Skeletal muscle satellite cell (primary cell): ENCODE measurements around the gene LMO2.

Experiments
- H3K27me3 ChIP-seq: 2 replicates; pipeline ENCODE4 v1.7.0; 2013; ENCODE audit warnings: low read length; ENCODE audit not compliant: control insufficient read depth, insufficient read depth
- H3K36me3 ChIP-seq: 2 replicates; pipeline ENCODE4 v1.7.0; 2013; ENCODE audit warnings: mild to moderate bottlenecking, control low read depth, low read length; ENCODE audit not compliant: insufficient read depth
- H3K4me1 ChIP-seq: 2 replicates; pipeline ENCODE4 v1.7.0; 2013; ENCODE audit warnings: low read length; ENCODE audit not compliant: control insufficient read depth, insufficient read depth
- H3K4me2 ChIP-seq: 2 replicates; pipeline ENCODE4 v1.7.0; 2013; ENCODE audit warnings: mild to moderate bottlenecking, low read length
- H3K4me3 ChIP-seq: 2 replicates; pipeline ENCODE4 v1.7.0; 2013; ENCODE audit warnings: low read length
- H3K9ac ChIP-seq: 2 replicates; pipeline ENCODE4 v1.7.0; 2013; ENCODE audit warnings: mild to moderate bottlenecking, low read depth, low read length, moderate library complexity
- H3K9me3 ChIP-seq: replicated peaks from 2 replicates; pipeline ENCODE4 v1.7.0; 2013; ENCODE audit warnings: mild to moderate bottlenecking, control low read depth, low read length

LMO2 gene

DNA sequence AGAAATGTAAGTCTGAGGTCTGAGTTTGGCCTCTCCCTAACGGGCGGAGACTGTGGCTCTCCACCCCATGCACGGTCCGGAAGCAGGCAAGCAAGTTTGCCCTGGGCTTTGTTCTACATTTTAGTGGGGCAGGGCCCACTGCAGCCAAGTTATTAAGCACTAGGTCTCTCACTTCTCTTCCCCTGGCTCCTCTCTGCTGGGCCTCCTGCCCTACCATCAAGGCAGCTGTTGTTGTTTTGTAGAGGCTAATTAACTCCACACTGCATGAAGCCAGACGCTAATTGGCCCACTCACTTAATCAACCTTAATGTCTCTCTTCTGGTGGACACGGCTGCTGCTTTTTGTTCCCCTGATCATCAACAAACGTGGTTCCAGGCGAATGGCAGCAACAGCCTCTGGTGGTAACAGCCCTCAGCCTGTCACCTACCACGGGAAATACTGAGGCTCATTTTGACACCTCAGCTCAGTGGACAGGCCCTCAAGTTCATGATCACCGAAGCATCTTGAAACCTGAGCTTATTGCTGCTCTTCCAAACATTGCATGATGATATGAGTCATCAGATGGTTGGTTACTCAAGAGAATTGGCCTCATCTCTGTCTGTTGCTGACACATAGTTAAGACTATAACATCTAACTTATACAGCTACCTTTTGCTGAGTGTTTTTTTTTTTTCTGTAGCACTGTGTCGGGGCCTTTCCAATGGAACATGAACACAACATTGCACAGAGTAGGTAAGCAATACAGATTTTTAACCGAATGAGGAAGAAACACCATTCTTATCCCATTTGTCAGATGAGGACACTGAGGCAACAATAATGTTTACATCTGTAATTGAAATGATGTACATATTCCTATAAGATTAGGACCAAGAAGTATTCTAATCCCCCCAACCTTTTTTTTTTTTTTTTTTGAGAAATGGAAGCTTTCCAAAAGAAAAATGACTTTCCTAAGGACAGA lies 20.8 kb upstream of the LMO2 start:
- Histone ChIP-seq H3K9ac (no peak overlapping the region), H3K27me3 (peaks cover 57% of the 10 kb centered on the region), H3K4me1 (peaks cover 7% of the 10 kb centered on the region), H3K4me3 (no peak overlapping the region), H3K4me2 (no peak overlapping the region), H3K9me3 (no peaks in the 10 kb centered on the region), H3K36me3 (no peaks in the 10 kb centered on the region)

DNA sequence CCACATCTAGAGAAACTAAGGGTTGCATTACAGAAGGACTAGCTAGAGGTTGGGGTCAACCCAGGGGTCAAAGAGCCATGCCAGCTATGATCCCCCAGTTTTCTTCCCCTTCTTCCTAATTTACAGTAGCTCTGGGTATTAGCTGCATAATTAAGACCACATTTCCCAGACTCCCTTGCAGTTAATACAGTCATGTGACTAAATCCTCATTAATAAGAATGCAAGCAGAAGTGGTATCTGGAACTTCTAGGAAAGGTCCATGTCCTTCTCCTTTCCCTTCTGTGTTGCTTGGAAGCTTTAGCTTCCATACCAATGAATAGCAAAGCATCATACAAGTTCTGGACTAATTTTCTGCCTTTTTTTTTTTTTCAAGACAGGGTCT lies 19.1 kb upstream of the LMO2 start:
- H3K4me1 ChIP-seq, result peaks cover 7% of the 10 kb centered on the region
- H3K4me3 ChIP-seq, result no peak overlapping the region
- H3K27me3 ChIP-seq, result peaks cover 58% of the 10 kb centered on the region
- H3K9ac ChIP-seq, result no peak overlapping the region
- no peaks in the 10 kb centered on the region for H3K36me3 ChIP-seq
- H3K9me3 ChIP-seq, result no peaks in the 10 kb centered on the region
- no peak overlapping the region for H3K4me2 ChIP-seq

GRCh38 chr11:33910296-33910957 lies 18.6 kb upstream of the LMO2 start:
- H3K4me3 ChIP-seq, result no peak overlapping the region
- peaks cover 7% of the 10 kb centered on the region for H3K4me1 ChIP-seq
- no peak overlapping the region for H3K4me2 ChIP-seq
- H3K36me3 ChIP-seq, result no peaks in the 10 kb centered on the region
- H3K9ac ChIP-seq, result no peak overlapping the region
- H3K9me3 ChIP-seq, result no peaks in the 10 kb centered on the region
- H3K27me3 ChIP-seq, result peaks cover 53% of the 10 kb centered on the region

GRCh38 chr11:33909552-33909951 lies 17.7 kb upstream of the LMO2 start:
- Histone ChIP-seq H3K9me3 (no peaks in the 10 kb centered on the region), H3K4me1 (peaks cover 7% of the 10 kb centered on the region), H3K4me3 (no peak overlapping the region)

DNA sequence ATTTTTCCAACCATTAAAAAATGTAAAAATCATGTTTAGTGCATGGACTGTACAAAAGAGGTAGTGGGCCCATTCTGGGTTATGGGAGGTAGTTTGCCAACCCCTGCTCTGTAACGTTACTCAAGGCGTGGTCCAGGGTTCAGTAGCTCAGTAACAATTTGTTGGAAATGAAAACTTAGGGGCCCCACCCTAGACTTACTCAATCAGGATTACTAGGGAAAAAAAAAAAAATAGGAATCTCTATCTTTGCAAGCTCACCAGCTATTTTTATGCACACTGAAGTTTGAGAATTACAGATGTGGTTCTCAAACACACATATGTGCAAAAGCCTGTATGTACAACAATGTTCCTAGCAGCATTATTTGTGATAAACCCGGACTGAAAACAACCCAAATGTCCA lies 17.3 kb upstream of the LMO2 start:
- no peak overlapping the region for H3K9ac ChIP-seq
- peaks cover 55% of the 10 kb centered on the region for H3K27me3 ChIP-seq
- peaks cover 7% of the 10 kb centered on the region for H3K4me1 ChIP-seq
- no peak overlapping the region for H3K4me2 ChIP-seq
- H3K36me3 ChIP-seq, result no peaks in the 10 kb centered on the region
- no peak overlapping the region for H3K4me3 ChIP-seq
- no peaks in the 10 kb centered on the region for H3K9me3 ChIP-seq

More at GRCh38 chr11:33909552-33909951, 17.7 kb upstream of the LMO2 start:
- Histone ChIP-seq H3K9ac (no peak overlapping the region), H3K27me3 (peaks cover 51% of the 10 kb centered on the region), H3K36me3 (no peaks in the 10 kb centered on the region), H3K4me2 (no peak overlapping the region)

- no peak overlapping the region for H3K9ac ChIP-seq
- no peak overlapping the region for H3K4me2 ChIP-seq
- H3K4me3 ChIP-seq, result no peak overlapping the region
- no peaks in the 10 kb centered on the region for H3K9me3 ChIP-seq
- H3K36me3 ChIP-seq, result no peaks in the 10 kb centered on the region
- H3K4me1 ChIP-seq, result peaks cover 1% of the 10 kb centered on the region
- peaks cover 61% of the 10 kb centered on the region for H3K27me3 ChIP-seq
Measured at GRCh38 chr11:33907421-33907820, 15.5 kb upstream of the LMO2 start.

- Histone ChIP-seq H3K9ac (no peak overlapping the region), H3K4me1 (no peaks in the 10 kb centered on the region), H3K27me3 (peaks cover 61% of the 10 kb centered on the region), H3K9me3 (no peaks in the 10 kb centered on the region), H3K4me3 (no peak overlapping the region), H3K36me3 (no peaks in the 10 kb centered on the region), H3K4me2 (no peak overlapping the region)
Measured at GRCh38 chr11:33906484-33907186, 14.8 kb upstream of the LMO2 start.

GRCh38 chr11:33904102-33904501 lies 12.2 kb upstream of the LMO2 start:
- no peak overlapping the region for H3K4me3 ChIP-seq
- H3K9me3 ChIP-seq, result no peaks in the 10 kb centered on the region
- peaks cover 59% of the 10 kb centered on the region for H3K27me3 ChIP-seq
- H3K9ac ChIP-seq, result no peak overlapping the region
- H3K36me3 ChIP-seq, result no peaks in the 10 kb centered on the region
- no peak overlapping the region for H3K4me2 ChIP-seq
- peaks cover 6% of the 10 kb centered on the region for H3K4me1 ChIP-seq

DNA sequence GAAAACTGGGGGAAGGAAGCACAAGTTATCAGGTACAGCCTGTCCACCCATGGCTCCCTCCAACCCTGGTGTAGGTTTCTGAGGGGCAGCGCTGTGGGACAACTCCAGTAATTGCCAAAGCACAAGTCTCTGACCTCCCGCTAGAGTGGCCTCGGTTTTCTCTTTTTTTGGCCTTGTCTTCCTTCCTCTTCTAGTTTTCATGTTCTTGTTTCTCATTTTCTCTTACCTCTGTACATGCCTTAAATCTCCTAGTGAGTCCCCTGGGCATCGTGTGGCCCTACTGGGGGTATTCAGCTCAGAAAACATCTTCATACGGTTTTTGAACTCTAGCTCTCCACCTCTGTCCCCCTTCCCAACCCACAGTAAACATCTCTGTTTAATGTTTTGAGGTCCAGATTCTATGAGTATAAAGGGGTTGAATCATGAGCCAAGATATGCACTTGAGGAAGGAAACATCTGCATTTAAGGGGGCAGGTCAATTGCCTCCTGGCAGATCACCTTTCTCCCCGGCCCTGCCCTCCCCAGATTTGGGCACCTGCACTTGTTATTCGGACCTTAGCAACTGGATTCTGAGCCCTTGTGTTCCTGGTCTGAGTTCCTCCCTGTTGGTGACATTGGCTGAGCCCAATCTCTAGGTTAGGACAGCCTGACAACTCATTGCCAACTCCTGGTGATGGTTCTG lies 8.4 kb upstream of the LMO2 start:
- peaks cover 44% of the 10 kb centered on the region for H3K27me3 ChIP-seq
- peaks cover 10% of the 10 kb centered on the region for H3K4me1 ChIP-seq
- H3K4me3 ChIP-seq, result no peak overlapping the region
- no peaks in the 10 kb centered on the region for H3K9me3 ChIP-seq
- H3K4me2 ChIP-seq, result no peak overlapping the region
- H3K36me3 ChIP-seq, result no peaks in the 10 kb centered on the region
- H3K9ac ChIP-seq, result no peak overlapping the region

DNA sequence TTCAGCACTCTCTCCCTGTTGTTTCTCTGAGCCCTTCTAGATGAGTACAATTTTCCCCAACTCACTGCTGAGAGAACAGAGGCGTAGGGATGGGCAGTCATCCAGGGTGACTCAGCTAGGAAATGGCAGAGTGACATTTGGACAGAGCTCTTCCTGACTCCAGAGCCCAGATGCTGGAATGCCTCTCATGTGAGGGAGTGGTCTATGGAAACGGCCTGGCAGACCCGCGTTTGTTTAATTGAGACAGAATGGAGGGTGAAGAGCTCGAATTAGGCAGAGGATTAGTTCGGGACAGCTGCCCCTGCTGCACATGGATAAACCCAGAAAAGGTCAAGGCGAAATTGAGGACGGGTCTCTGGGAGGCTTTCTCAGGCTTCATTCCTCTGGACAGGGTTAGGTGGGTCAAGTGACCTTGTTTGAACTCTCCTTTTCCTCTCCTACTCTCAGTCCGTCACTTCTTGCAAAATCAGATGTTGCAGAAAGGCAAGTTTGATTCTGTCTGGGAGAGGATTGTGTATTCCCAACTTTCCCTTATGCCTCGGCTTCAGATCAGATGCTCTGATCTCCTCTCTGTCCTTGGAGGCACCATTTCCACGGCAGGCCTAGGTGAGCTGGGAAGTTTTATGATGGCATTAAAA lies 7.6 kb upstream of the LMO2 start:
- H3K4me1 ChIP-seq, result peaks cover 10% of the 10 kb centered on the region

More for the DNA sequence above, 7.6 kb upstream of the LMO2 start:
- Histone ChIP-seq H3K9ac (no peak overlapping the region), H3K27me3 (peaks cover 42% of the 10 kb centered on the region), H3K36me3 (no peaks in the 10 kb centered on the region), H3K9me3 (no peaks in the 10 kb centered on the region), H3K4me2 (no peak overlapping the region), H3K4me3 (no peak overlapping the region)
